OCI-LY3 (cell line): ENCODE results near the gene GDAP2.

Experiments used
- EZH2phosphoT487 ChIP-seq: fragments of 200-600 bp; shearing (Covaris generic); IDR thresholded peaks from 2 replicates; pipeline ENCODE4 v1.6.1; 2018; ENCODE audit warnings: antibody characterized with exemption, mixed run types, low read depth
- TF ChIP-seq, protein P1 (sequence below): fragments of 200-600, 300-600 bp; sonication (generic); IDR thresholded peaks from 2 replicates; pipeline ENCODE4 v1.5.1; 2014; ENCODE audit warnings: antibody characterized with exemption, low read length, low read depth

- TF ChIP-seq, protein P1, sequence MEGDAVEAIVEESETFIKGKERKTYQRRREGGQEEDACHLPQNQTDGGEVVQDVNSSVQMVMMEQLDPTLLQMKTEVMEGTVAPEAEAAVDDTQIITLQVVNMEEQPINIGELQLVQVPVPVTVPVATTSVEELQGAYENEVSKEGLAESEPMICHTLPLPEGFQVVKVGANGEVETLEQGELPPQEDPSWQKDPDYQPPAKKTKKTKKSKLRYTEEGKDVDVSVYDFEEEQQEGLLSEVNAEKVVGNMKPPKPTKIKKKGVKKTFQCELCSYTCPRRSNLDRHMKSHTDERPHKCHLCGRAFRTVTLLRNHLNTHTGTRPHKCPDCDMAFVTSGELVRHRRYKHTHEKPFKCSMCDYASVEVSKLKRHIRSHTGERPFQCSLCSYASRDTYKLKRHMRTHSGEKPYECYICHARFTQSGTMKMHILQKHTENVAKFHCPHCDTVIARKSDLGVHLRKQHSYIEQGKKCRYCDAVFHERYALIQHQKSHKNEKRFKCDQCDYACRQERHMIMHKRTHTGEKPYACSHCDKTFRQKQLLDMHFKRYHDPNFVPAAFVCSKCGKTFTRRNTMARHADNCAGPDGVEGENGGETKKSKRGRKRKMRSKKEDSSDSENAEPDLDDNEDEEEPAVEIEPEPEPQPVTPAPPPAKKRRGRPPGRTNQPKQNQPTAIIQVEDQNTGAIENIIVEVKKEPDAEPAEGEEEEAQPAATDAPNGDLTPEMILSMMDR = no peak
- TF ChIP-seq EZH2phosphoT487 = no peak
Measured at GRCh38 chr1:117894078-117894477, 35.3 kb downstream of the GDAP2 start.
